ENCODE measurements around the gene IL6.
A peak's percentile ranks its signal among the peaks of the same experiment; 100 is the strongest.
"Not testable (repeated sequence)": the region's sequence is repeated elsewhere in the genome, so short reads cannot be mapped to it uniquely, and the experiment has no call there.

The IL6 gene

GRCh38 chr7:22726907-22727713, at the start of gene IL6:
TSS of gene IL6 (plus strand) at chr7:22727200. CDS start at chr7:22727263, 63 bp downstream.
- no peak for TF ChIP-seq CTCF (IDR thresholded peaks at IDR 0.05; ENCODE audit: low read depth, low read length)
- peak within 1 kb of the TSS; percentile 87 for H3K4me3 ChIP-seq (ENCODE audit: low read depth, low read length)

- H3K4me3 ChIP-seq (ENCODE audit: low read depth, low read length) = not testable (repeated sequence)
Measured at GRCh38 chr7:22677263-22677662, 49.7 kb upstream of the IL6 start.

- no peak for TF ChIP-seq CTCF (IDR thresholded peaks at IDR 0.05; ENCODE audit: low read depth, low read length)
Measured at GRCh38 chr7:22677680-22678079, 49.3 kb upstream of the IL6 start.

GRCh38 chr7:22680482-22680911, 46.5 kb upstream of the IL6 start:
- H3K4me3 ChIP-seq (ENCODE audit: low read depth, low read length) = no peak overlapping the region
- no peak for TF ChIP-seq CTCF (IDR thresholded peaks at IDR 0.05; ENCODE audit: low read depth, low read length)

More at GRCh38 chr7:22677680-22678079, 49.3 kb upstream of the IL6 start:
- no peak overlapping the region for H3K4me3 ChIP-seq (ENCODE audit: low read depth, low read length)

- TF ChIP-seq CTCF (IDR thresholded peaks at IDR 0.05; ENCODE audit: low read depth, low read length) = no peak
- no peak overlapping the region for H3K4me3 ChIP-seq (ENCODE audit: low read depth, low read length)
Measured at GRCh38 chr7:22681312-22681711, 45.7 kb upstream of the IL6 start.

- no peak overlapping the region for H3K4me3 ChIP-seq (ENCODE audit: low read depth, low read length)
- TF ChIP-seq CTCF (IDR thresholded peaks at IDR 0.05; ENCODE audit: low read depth, low read length) = no peak
Measured at GRCh38 chr7:22681852-22682657, 44.9 kb upstream of the IL6 start.

GRCh38 chr7:22683379-22683778, 43.6 kb upstream of the IL6 start:
- TF ChIP-seq CTCF (IDR thresholded peaks at IDR 0.05; ENCODE audit: low read depth, low read length) = no peak

More at GRCh38 chr7:22683379-22683778, 43.6 kb upstream of the IL6 start:
- H3K4me3 ChIP-seq (ENCODE audit: low read depth, low read length) = no peak overlapping the region
